GM12865 (cell line): ENCODE measurements around the gene HEYL.

Source experiments
- DNase-seq: peaks from one replicate; pipeline ENCODE4 v3.0.0; 2010; ENCODE audit warnings: low read depth
- H3K4me3 ChIP-seq: 2 replicates; pipeline ENCODE4 v1.5.1; 2011; ENCODE audit warnings: mild to moderate bottlenecking, low read depth, low read length, control low read depth
- CTCF ChIP-seq: IDR thresholded peaks from 2 replicates; pipeline ENCODE4 v1.5.1; 2011; ENCODE audit warnings: low read length, control low read depth, low read depth, inconsistent platforms; ENCODE audit not compliant: insufficient read depth; ENCODE audit errors: missing control alignments

HEYL gene

GRCh38 chr1:39639305-39640130 is at the start of gene HEYL:
Gene HEYL (minus strand): TSS chr1:39639643. CDS start chr1:39639625, 18 bp downstream.
- TF ChIP-seq CTCF, result peak; percentile 6

GRCh38 chr1:39689214-39689613 is 49.8 kb upstream of the HEYL start:
- no peak for TF ChIP-seq CTCF
- no peak for DNase-seq
- no peak overlapping the region for H3K4me3 ChIP-seq

More at GRCh38 chr1:39639305-39640130, at the start of gene HEYL:
- H3K4me3 ChIP-seq, result no peak within 1 kb of the TSS
- peak; percentile 41 for DNase-seq

GRCh38 chr1:39688706-39689105 is 49.3 kb upstream of the HEYL start:
- no peak for DNase-seq
- no peak overlapping the region for H3K4me3 ChIP-seq
- TF ChIP-seq CTCF, result no peak

GRCh38 chr1:39687243-39687642 is 47.8 kb upstream of the HEYL start:
- TF ChIP-seq CTCF, result no peak
- DNase-seq, result no peak
- no peak overlapping the region for H3K4me3 ChIP-seq

GRCh38 chr1:39685071-39685470 is 45.6 kb upstream of the HEYL start:
- no peak for TF ChIP-seq CTCF

GRCh38 chr1:39684313-39684664 is 44.8 kb upstream of the HEYL start:
- no peak overlapping the region for H3K4me3 ChIP-seq
- TF ChIP-seq CTCF, result no peak
- DNase-seq, result no peak

More at GRCh38 chr1:39685071-39685470, 45.6 kb upstream of the HEYL start:
- H3K4me3 ChIP-seq, result no peak overlapping the region
- DNase-seq, result no peak
